SK-N-MC (cell line): ENCODE measurements around the gene FOXC1.

Experiments
- DNase-seq: peaks from one replicate; pipeline ENCODE4 v3.0.0-alpha.2; 2011; ENCODE audit warnings: low read depth, low spot score
- H3K27ac ChIP-seq: fragments of 200-600 bp; sonication (generic); 2 replicates; pipeline ENCODE4 v1.5.1; 2016; ENCODE audit warnings: mixed run types
- H3K36me3 ChIP-seq: fragments of 200-600 bp; sonication (generic); 2 replicates; pipeline ENCODE4 v1.6.1; 2017; ENCODE audit warnings: antibody characterized with exemption, low read length, mixed read lengths; ENCODE audit not compliant: insufficient read depth
- H3K4me3 ChIP-seq: fragments of 200-600 bp; sonication (generic); 2 replicates; pipeline ENCODE4 v1.5.1; 2016
- H3K9ac ChIP-seq: fragments of 200-600 bp; sonication (generic); 2 replicates; pipeline ENCODE4 v1.8.0; 2017; ENCODE audit warnings: mixed run types, mixed read lengths; ENCODE audit not compliant: insufficient read length
- H3K9me3 ChIP-seq: fragments of 200-600 bp; sonication (generic); 2 replicates; pipeline ENCODE4 v1.6.1; 2017; ENCODE audit warnings: low read depth, mild to moderate bottlenecking, antibody characterized with exemption, low read length, moderate library complexity, mixed read lengths
- EZH2 ChIP-seq: fragments of 200-600 bp; sonication (generic); IDR thresholded peaks from one replicate; pipeline ENCODE4 v1.6.1; 2017; ENCODE audit warnings: antibody characterized with exemption
- FOXP2 ChIP-seq: optimal IDR thresholded peaks from 2 replicates; pipeline ENCODE3; 2011; ENCODE audit warnings: mild to moderate bottlenecking, moderate library complexity; ENCODE audit not compliant: insufficient read depth; ENCODE audit errors: extremely low read length, control extremely low read depth
- POLR2AphosphoS5 ChIP-seq: IDR thresholded peaks from 2 replicates; pipeline ENCODE4 v1.6.1; 2012; ENCODE audit warnings: mild to moderate bottlenecking, low read depth, low read length, borderline replicate concordance

Gene FOXC1

GRCh38 chr6:1574890-1575209, 34.9 kb upstream of the FOXC1 start:
- Histone ChIP-seq H3K4me3 (peak overlapping the region; percentile 8; the same call in 1 of the 2 replicates), H3K36me3 (no peaks in the 10 kb centered on the region), H3K9ac (peak overlapping the region; percentile 45), H3K9me3 (no peaks in the 10 kb centered on the region), H3K27ac (0 out of 2 replicates have a peak overlapping the region, but pooled peaks have one; percentile 15)
- no peak for DNase-seq
- TF ChIP-seq EZH2 (no peak), FOXP2 (no peak), POLR2AphosphoS5 (no peak)

DNA sequence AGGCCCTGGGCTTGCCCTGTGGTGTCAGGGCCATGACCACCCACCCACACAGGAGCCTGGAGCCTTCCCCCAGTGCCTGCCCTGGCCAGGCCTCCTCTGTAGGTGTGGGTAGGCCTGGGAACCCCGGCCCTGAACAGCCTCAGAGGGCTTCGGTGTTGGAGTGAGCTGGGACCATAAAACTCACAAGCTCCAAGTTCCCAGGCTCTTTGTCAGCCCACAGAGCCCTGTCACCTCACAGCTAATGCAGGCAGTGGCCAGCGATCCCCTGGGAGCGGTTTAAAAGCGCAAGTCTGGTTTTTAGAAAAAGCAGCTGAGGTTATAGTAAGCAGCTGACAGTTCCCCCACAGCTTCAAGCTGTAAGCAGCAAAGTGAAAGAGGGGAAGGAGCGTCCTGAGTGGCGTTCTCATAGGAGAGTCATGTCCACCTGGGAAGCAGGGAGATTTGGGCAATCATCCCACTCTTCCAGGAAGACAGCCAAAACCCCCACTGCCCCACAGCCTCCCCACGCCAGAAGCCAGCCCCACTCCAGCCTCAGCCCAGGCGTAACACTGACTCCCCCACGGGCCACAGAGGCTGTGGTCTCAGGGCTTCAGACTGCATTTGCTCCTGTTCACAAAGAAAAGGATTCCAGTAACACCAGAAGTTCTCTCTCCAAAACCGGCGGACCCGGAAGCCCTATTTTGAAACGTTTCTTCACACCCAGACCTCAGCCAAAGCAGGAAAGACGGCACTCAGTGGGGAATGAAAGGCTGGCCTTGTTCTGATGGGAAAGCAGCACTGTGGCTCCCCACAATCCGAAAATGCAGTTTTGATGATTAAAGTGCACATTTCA, 34.3 kb upstream of the FOXC1 start:
- H3K4me3 ChIP-seq = no peak overlapping the region
- no peak for TF ChIP-seq EZH2
- TF ChIP-seq POLR2AphosphoS5 = no peak
- TF ChIP-seq FOXP2 = no peak
- no peaks in the 10 kb centered on the region for H3K9me3 ChIP-seq
- no peaks in the 10 kb centered on the region for H3K36me3 ChIP-seq
- no peak for DNase-seq
- H3K27ac ChIP-seq = no peak overlapping the region
- H3K9ac ChIP-seq = peak overlapping the region; percentile 45

DNA sequence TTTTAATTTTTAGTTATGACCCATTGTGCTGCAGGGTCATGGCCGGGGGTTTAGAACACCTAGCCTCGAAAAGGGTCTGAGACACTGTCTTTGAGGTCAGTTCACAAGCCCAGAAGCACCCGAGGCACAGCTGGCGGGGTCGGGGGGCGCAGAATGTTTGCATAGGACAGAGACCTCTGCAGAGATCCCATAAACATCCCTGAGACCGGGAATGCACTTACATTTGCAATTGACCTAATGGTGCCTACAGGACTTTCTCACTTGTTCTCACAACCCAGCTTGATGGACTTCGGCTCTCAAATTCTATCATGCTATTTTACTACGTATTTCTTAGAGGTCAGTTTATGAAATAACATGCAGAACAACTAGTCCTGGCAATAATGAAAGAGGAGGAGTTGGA, 33.5 kb upstream of the FOXC1 start:
- Histone ChIP-seq H3K9me3 (no peaks in the 10 kb centered on the region), H3K27ac (no peak overlapping the region), H3K4me3 (no peak overlapping the region), H3K36me3 (no peaks in the 10 kb centered on the region), H3K9ac (no peak overlapping the region)
- no peak for TF ChIP-seq EZH2
- TF ChIP-seq FOXP2 = no peak
- no peak for TF ChIP-seq POLR2AphosphoS5
- no peak for DNase-seq

DNA sequence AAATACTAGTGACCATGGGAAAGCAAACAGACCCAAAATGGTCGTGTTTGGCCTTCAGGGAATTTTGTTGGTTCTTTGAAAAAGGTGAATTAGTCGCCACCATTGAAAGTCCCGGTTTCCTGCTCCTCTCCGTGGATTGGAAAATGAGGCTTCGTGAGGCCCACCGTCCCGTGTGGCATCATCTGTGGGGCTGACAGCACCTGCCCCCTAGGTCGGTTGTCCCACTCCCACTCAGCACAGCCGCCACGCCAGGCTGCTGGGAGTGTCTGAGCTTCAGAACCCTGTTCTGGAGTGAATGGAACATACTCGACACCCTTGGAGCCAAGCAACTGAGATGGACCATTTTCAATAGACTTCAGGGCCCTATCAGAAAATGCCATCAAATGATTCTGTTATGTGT, 33.0 kb upstream of the FOXC1 start:
- no peaks in the 10 kb centered on the region for H3K9me3 ChIP-seq
- H3K9ac ChIP-seq = no peak overlapping the region
- H3K27ac ChIP-seq = no peak overlapping the region
- no peak for DNase-seq
- TF ChIP-seq EZH2 = no peak
- TF ChIP-seq POLR2AphosphoS5 = no peak
- TF ChIP-seq FOXP2 = no peak
- H3K36me3 ChIP-seq = no peaks in the 10 kb centered on the region
- H3K4me3 ChIP-seq = no peak overlapping the region

GRCh38 chr6:1577146-1577680, 32.5 kb upstream of the FOXC1 start:
- TF ChIP-seq FOXP2 (no peak), POLR2AphosphoS5 (no peak), EZH2 (no peak)
- no peak for DNase-seq

DNA sequence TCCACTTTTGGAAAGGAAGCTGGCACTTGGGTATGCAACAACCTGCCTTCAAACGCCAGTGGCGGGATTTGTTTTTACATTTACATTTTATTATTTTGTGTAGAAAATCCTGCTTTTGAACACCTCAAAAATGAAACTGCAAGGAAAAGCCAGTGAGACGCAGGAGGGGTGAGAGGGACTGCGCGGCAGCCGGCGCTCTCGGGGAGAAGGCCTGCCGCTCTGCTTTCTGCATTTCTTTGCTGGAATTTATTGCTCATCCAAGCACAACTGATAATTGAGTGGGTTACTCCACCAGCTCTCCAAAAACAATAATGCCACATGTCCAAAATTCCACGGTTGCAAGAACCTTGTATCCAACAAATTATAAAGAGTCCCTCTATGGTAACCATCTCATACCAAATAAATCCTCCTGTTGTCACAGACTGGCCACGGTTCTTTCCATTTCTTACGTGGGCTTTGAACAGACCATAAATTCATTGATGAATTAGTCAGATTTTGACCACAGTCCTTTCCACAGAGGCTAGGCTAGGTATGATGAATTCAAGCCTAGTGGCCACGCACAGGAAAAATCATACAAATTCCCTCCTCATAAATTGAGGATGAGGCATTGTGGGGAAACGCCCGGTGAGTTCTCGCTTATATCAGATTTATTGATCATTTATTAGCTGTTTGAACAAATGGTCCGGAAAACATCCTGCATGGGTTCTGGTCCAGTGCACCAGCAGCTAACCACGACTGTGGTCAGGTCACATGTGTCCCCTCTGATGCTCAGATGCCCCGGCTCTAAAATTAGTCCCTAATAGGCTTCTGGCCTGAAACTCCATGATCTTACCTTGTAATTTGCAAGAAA, 31.6 kb upstream of the FOXC1 start:
- H3K9me3 ChIP-seq = no peaks in the 10 kb centered on the region
- no peak overlapping the region for H3K9ac ChIP-seq
- H3K4me3 ChIP-seq = no peak overlapping the region
- H3K27ac ChIP-seq = no peak overlapping the region
- TF ChIP-seq EZH2 (no peak), FOXP2 (no peak), POLR2AphosphoS5 (no peak)
- no peaks in the 10 kb centered on the region for H3K36me3 ChIP-seq
- DNase-seq = no peak

More at GRCh38 chr6:1577146-1577680, 32.5 kb upstream of the FOXC1 start:
- no peak overlapping the region for H3K4me3 ChIP-seq
- H3K27ac ChIP-seq = no peak overlapping the region
- no peak overlapping the region for H3K9ac ChIP-seq
- no peaks in the 10 kb centered on the region for H3K9me3 ChIP-seq
- H3K36me3 ChIP-seq = no peaks in the 10 kb centered on the region

DNA sequence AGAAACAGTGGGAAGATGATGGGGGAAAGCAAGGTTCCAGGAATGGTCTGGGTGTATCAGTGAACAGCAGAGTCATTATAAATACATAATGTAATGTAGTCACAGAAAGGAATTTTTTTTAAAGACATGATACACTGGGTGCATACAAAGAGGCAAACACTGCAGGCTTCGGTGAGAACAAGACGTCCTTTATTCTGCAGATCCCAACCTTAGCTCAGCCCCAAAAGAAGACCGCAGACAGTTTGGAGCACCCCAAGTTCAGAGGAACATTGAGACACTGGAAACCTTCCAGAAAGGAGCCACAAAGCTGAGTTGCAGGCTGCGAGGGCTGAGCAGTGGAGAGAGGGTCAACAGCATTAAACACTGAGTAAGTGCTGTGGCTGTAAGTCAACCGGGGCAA, 30.6 kb upstream of the FOXC1 start:
- Histone ChIP-seq H3K36me3 (no peaks in the 10 kb centered on the region), H3K9me3 (no peaks in the 10 kb centered on the region), H3K9ac (no peak overlapping the region), H3K4me3 (no peak overlapping the region), H3K27ac (no peak overlapping the region)
- TF ChIP-seq POLR2AphosphoS5 (no peak), EZH2 (no peak), FOXP2 (no peak)
- DNase-seq = no peak

GRCh38 chr6:1580109-1580508, 29.6 kb upstream of the FOXC1 start:
- TF ChIP-seq POLR2AphosphoS5 = no peak
- TF ChIP-seq FOXP2 = no peak
- TF ChIP-seq EZH2 = no peak
- Histone ChIP-seq H3K36me3 (no peaks in the 10 kb centered on the region), H3K9ac (no peak overlapping the region), H3K27ac (no peak overlapping the region), H3K9me3 (no peaks in the 10 kb centered on the region), H3K4me3 (no peak overlapping the region)
- DNase-seq = no peak

- no peak for DNase-seq
- Histone ChIP-seq H3K4me3 (no peak overlapping the region), H3K9me3 (no peaks in the 10 kb centered on the region), H3K9ac (no peak overlapping the region), H3K27ac (no peak overlapping the region), H3K36me3 (no peaks in the 10 kb centered on the region)
- TF ChIP-seq FOXP2 (no peak), POLR2AphosphoS5 (no peak), EZH2 (no peak)
Observed at GRCh38 chr6:1580585-1580984, 29.1 kb upstream of the FOXC1 start.
